Measurements from ENCODE around the gene HNF4A.

GRCh38 chr20:44479643-44480042 lies 124.1 kb downstream of the HNF4A start:
- TF ChIP-seq, protein P1, sequence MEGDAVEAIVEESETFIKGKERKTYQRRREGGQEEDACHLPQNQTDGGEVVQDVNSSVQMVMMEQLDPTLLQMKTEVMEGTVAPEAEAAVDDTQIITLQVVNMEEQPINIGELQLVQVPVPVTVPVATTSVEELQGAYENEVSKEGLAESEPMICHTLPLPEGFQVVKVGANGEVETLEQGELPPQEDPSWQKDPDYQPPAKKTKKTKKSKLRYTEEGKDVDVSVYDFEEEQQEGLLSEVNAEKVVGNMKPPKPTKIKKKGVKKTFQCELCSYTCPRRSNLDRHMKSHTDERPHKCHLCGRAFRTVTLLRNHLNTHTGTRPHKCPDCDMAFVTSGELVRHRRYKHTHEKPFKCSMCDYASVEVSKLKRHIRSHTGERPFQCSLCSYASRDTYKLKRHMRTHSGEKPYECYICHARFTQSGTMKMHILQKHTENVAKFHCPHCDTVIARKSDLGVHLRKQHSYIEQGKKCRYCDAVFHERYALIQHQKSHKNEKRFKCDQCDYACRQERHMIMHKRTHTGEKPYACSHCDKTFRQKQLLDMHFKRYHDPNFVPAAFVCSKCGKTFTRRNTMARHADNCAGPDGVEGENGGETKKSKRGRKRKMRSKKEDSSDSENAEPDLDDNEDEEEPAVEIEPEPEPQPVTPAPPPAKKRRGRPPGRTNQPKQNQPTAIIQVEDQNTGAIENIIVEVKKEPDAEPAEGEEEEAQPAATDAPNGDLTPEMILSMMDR (IDR thresholded peaks at IDR 0.05; ENCODE audit: low read depth, low read length), result no peak
- TF ChIP-seq EZH2phosphoT487 (IDR thresholded peaks at IDR 0.05; ENCODE audit: low read depth), result no peak
